D721Med (cell line): ENCODE measurements around the gene RACK1.
"Not testable (repeated sequence)": the region's sequence is repeated elsewhere in the genome, so short reads cannot be mapped to it uniquely, and the experiment has no call there.

ENCODE experiments used
- DNase-seq: peaks from one replicate; pipeline ENCODE4 v3.0.0; 2011; ENCODE audit warnings: low spot score; ENCODE audit not compliant: insufficient read length
- FAIRE-seq: peaks from 2 replicates; lab custom pipeline; 2011; peaks lifted over from hg19 to GRCh38; lab: Jason Lieb, UNC
- TF ChIP-seq, protein P1 (sequence below): IDR thresholded peaks from 2 replicates; pipeline ENCODE4 v1.5.1; 2012; ENCODE audit warnings: mild to moderate bottlenecking, control low read depth; ENCODE audit not compliant: insufficient read depth; ENCODE audit errors: missing control alignments

The RACK1 gene

DNA sequence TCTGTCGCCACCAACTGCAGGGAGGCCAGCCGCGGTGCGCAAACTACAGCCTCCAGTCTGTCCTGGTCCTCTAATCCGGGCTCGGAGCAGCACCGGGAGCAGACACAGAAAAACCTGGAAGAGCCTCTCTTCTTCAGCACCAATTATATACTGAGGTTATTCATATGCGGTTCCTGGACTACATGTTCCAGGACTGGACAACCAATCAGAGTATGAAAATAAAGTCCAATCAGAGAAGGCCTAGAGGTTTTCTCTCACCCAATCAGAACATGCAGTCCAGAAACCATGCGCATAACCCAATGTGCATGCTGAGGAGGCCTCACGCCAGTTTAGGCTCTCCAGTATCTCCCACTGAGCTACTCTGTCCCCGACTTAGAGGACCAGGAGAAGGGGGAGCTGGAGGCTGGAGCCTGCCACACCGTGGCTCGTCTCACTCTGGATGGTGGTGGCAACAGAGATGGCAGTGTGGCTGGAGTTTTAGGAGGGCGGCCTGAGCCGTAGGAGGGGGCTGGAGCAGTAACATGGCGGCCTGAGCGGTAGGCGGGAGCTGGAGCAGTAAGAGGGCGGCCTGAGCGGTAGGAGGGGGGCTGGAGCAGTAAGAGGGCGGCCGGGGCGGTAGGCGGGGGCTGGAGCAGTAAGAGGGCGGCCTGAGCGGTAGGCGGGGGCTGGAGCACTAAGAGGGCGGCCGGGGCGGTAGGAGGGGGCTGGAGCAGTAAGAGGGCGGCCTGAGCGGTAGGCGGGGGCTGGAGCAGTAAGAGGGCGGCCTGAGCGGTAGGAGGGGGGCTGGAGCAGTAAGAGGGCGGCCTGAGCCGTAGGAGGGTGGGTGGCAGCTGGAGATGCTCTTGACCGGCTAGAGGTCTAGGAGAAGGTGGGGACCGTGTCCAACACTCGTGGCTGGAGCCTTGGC, 37.6 kb upstream of the RACK1 start:
- TF ChIP-seq, protein P1, sequence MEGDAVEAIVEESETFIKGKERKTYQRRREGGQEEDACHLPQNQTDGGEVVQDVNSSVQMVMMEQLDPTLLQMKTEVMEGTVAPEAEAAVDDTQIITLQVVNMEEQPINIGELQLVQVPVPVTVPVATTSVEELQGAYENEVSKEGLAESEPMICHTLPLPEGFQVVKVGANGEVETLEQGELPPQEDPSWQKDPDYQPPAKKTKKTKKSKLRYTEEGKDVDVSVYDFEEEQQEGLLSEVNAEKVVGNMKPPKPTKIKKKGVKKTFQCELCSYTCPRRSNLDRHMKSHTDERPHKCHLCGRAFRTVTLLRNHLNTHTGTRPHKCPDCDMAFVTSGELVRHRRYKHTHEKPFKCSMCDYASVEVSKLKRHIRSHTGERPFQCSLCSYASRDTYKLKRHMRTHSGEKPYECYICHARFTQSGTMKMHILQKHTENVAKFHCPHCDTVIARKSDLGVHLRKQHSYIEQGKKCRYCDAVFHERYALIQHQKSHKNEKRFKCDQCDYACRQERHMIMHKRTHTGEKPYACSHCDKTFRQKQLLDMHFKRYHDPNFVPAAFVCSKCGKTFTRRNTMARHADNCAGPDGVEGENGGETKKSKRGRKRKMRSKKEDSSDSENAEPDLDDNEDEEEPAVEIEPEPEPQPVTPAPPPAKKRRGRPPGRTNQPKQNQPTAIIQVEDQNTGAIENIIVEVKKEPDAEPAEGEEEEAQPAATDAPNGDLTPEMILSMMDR, result no peak
- FAIRE-seq (no peak), DNase-seq (no peak)

- no peak for DNase-seq
- no peak for FAIRE-seq
- TF ChIP-seq, protein P1, result no peak
Measured at GRCh38 chr5:181280251-181280762, 36.6 kb upstream of the RACK1 start.

- DNase-seq, FAIRE-seq: not testable (repeated sequence)
Measured at GRCh38 chr5:181273433-181273744, 29.7 kb upstream of the RACK1 start.

DNA sequence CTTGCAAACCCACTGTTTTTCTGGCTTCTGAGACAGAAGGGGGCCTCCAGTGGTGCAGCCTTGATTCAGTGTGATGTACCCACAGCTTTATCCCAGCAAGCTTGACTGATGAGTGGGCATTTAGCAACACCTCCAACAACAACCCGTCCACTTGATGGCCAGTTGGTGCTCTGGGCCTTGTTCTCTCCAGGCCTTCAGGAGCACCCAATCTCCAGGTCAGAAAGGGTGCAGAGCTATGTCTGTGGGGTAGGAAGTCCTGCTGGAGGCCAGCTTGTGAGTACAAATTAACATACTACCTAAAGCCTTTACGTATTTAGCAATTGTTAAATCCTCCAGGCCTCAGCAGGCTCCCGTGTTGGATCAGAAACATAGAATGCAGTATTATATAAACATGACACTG, 27.4 kb upstream of the RACK1 start:
- TF ChIP-seq, protein P1, result no peak
- FAIRE-seq (no peak), DNase-seq (no peak)

GRCh38 chr5:181267907-181268306, 24.2 kb upstream of the RACK1 start:
- FAIRE-seq, DNase-seq: not testable (repeated sequence)

- not testable (repeated sequence) for FAIRE-seq, DNase-seq
- TF ChIP-seq, protein P1, result peak; percentile 3
Measured at GRCh38 chr5:181267291-181267904, 23.7 kb upstream of the RACK1 start.

- FAIRE-seq, result no peak
- DNase-seq, result no peak
- TF ChIP-seq, protein P1, result no peak
Measured at GRCh38 chr5:181265092-181265671, 21.5 kb upstream of the RACK1 start.

DNA sequence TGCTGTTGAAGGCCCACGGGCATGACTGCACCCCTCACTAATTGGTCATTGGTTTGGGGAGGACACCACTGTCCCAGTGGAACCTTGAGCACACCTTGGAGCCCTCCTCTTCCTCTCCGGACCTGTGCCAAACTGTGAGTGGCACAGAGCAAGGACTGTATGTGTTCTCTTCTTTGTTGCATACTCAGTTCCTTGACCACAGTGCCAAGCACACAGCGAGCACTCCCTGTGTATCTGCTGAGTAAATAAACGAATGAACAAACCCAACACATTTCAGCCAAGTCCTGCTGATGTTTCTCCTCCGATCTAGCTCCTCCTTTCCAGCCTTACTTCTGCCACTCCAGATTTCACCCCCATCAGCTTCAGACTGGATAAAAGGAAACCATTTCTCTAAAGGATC, 19.9 kb upstream of the RACK1 start:
- FAIRE-seq, result no peak

More for the DNA sequence above, 19.9 kb upstream of the RACK1 start:
- no peak for DNase-seq
- TF ChIP-seq, protein P1, result no peak
